Umbilical cord (tissue), 2 donors: ENCODE results near the gene KTN1. TPM values are rescaled to one million over a fixed set of nuclear protein-coding genes. Genes with fewer than 3 reads are reported as not detected.

Experiments used
- DNase-seq: peaks from one replicate; pipeline ENCODE4 v3.0.0-alpha.2; 2015; ENCODE audit warnings: low spot score
- total RNA-seq: library from RNA; depleted of rRNA; stranded (reverse); fragments of >200 nt; gene quantifications from one replicate; pipeline ENCODE4 v1.2.3, GENCODE V29; 2014; ENCODE audit warnings: low replicate concordance; ENCODE audit not compliant: insufficient read depth

The KTN1 gene
- total RNA-seq, 1 donor from 2014 or later: 103 TPM

DNA sequence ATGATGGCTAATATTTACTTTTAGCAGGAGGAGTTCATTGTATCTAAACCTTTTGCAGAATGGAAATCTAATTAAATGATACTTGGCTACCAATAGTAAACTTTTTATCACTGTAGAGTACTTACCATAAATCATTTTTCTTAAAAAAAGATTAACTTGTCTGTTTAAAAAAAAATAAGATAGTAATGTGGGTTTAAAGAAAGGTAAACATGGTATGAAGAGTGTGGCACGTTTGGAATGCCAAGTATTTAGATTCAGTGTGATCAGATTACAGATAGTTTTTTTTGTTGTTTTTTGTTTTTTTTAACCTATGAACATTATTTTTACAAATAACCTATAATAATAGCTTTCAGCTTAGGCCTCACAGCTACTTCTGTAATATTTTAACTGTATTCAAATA lies 25.8 kb downstream of the KTN1 start:
- no peak for DNase-seq

DNA sequence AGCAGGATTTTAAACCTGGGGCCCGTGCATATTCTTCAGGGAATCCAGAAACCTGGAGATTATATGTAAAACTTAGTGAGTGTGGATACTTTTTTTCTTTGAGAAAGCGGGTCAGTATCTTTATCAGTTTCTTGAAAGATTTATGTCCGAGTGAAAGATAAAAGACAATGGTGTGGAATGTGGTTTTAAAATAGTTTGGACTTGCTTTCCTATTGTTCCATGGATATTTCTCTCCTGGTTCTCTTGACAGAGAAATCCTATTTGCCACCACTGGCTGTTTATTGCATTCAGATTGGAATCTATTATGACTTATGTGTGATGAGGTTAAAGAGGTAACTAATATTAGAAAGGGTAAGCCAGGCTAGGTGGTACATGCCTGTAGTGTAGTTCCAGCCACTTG lies 27.4 kb downstream of the KTN1 start:
- DNase-seq: no peak

- DNase-seq: no peak
These were observed 29.7 kb downstream of the KTN1 start for GRCh38 chr14:55609681-55610080.

DNA sequence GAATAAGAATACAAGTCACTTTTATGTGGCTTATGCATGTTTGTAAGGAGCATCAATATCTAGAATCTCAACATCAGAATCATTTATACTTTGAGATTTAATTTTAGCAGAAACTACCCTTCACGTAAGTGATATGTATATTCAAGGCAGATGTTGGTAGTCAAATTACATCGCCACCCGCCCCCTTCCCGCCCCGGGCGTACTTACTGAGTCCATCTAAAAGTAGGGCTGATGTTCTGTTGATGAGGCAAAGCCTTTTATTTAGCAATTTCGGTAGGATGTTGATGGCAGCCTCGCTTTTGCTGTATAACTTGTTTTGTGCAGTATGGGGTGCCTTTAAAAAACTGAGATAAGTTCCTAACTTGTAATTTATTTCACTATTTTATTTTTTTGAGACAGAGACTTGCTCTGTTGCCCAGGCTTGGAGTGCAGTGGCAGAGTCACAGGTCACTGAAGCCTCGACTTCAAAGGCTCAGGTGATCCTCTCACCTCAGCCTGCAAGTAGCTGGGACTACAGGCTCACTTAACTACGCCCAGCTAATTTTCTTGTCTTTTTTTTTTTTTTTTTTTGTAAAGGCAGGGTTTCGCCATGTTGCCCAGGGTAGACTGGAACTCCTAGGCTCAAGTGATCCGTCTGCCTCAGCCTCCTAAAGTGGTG lies 30.8 kb downstream of the KTN1 start:
- DNase-seq: no peak

- DNase-seq: no peak
These were observed 31.9 kb downstream of the KTN1 start for GRCh38 chr14:55611859-55612258.

DNA sequence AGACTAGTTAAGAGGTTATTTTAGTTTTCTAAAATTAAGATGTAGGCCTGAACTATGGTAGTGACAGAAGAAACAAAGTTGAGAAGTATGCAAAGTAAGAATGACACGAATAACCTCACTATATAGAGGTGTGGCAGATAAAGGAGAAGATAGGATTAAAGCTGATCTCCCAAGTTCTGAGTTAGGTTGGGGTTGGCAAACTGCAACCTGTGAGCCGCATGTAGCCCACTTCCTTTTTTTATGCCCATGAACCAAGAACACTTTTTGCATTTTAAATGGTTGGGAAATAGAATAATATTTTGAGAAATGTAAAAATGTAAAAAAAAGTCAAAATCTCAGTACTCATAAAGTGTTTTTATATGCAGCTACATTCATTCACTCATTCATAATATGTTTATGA lies 34.3 kb downstream of the KTN1 start:
- no peak for DNase-seq

DNA sequence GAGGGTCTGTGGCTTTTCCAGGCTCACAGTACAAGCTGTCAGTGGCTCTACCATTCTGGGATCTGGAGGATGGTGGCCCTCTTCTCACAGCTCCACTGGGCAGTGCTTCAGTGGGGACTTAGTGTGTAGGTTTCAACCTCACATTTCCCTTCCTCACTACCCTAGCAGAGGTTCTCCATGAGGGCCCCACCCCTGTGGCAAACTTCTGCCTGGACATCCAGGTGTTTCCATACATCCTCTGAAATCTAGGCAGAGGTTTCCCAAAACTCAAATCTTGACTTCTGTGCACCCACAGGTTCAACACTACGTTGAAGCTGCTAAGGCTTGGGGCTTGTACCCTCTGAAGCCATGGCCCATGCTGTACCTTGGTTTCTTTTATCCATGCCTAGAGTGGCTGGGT lies 40.3 kb downstream of the KTN1 start:
- no peak for DNase-seq

DNA sequence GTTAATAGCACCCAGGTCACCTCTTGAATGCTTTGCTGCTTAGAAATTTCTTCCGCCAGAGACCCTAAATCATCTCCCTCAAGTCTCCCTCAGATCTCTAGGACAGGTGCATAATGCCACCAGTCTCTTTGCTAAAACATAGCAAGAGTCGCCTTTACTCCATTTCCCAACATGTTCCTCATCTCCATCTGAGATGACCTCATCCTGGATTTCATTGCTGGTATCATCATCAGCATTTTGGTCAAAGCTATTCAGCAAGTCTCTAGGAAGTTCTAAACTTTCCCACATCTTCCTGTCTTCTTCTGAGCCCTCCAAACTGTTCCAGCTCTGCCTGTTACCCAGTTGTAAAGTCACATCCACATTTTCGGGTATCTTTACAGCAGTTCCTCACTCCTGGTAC lies 41.0 kb downstream of the KTN1 start:
- DNase-seq: no peak

DNA sequence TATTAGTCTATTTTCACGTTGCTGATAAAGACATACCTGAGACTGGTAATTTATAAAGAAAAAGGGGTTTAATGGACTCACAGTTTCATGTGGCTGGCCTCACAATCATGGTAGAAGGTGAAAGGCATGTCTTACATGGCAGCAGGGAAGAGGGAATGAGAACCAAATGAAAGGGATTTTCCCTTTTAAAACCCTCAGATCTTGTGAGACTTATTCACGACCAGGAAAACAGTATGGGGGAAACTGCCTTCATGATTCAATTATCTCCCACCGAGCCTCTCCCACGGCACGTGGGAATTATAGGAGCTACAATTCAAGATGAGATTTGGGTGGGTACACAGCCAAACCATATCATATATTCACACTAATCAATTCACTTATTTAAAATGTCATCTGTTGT lies 41.4 kb downstream of the KTN1 start:
- no peak for DNase-seq

- no peak for DNase-seq
These were observed 44.9 kb downstream of the KTN1 start for GRCh38 chr14:55624913-55625312.

DNA sequence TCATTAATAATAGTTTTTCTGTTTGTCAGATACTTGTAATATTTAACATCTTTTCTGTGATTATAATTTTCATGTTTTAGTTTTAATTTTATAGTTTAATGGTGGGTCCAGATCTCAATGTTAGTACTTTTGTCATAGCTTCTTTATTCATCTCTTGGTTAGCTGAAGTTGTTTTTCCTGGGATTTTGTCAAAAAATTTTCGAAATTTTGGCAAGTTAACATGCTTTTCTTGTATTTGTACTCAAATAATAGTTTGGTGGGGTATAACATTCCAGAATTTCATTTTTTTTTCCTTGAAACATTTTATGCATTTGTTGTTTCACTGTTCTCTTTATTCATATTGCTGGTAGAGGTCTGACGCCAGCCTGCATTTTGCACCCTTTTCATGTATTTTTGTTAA lies 45.5 kb downstream of the KTN1 start:
- no peak for DNase-seq

DNA sequence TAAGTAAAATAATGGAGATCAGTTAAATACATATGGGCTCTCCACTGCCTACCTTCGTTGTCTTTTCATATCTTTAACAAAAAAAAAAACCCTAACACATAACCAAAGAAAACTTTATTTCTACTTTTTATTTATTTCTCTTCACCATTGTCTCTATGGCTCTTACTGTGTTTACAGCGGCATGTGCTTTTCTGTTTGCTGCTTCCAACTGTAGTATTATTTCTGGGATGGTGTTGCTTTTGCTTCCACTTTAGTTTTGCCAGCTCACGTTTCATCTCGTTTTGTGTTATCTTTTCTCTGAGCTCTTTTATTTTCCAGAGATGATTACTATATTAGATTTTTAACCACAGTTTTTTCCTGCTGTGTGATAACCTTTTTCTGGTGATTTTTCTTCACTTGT lies 46.1 kb downstream of the KTN1 start:
- DNase-seq: no peak

GRCh38 chr14:55628426-55628825 lies 48.4 kb downstream of the KTN1 start:
- no peak for DNase-seq

DNA sequence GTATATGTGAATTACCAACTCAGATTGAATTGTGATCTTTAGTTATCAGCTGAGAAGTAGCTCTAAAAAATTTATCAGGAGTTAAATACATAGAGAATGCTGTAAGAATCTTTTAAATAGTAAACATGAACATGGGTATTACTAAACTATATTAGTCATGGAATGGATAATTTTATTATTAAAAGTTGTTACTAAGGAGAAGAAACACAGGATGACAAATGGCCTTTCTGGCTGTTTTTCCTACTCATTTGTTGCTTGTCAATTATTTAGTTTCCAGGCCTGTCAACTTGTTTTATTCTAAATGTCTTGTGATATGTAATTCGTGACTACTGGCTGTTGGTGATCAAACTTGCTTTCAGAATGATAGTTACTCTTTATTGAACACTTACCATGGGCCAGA lies 58.7 kb downstream of the KTN1 start:
- no peak for DNase-seq

DNA sequence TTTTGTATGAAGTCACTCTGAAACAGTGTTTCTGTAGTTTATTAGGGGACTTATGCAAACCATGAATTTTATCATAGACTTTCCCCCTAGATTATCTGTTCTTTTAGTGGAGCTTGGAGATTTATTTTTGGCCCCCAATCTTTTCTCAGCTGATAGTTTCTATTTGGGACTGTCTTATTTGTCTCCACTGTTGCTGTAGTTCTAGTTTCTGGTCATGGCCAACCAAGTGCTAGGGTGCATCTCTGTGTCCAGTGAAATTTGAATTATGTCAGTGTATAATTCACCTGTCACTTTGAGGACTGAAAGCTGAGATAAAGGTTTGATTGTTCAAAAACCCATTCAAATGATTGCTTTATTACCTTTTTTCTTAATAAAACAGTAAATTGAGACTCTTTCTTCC lies 61.3 kb downstream of the KTN1 start:
- DNase-seq: peak; percentile 55

DNA sequence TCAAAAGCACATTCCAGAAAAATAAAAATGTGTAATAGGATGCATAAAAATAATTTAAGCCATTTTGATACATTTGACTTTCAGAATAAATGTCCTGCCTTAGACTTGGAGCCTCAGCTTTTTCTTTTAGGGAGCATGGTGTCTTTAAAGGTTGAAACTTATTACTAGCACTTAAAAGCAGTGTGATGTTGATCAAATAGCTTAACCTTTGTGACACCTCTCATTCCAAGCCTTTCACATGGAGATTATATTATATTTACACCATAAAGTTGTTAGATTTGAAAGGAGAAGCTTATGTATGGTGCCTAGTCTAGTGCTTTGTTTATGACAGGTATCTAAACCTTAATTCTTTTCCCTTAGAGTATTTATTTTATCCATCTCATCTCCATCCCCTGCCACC lies 61.9 kb downstream of the KTN1 start:
- DNase-seq: no peak

- no peak for DNase-seq
These were observed 65.1 kb downstream of the KTN1 start for GRCh38 chr14:55645145-55645544.

- peak; percentile 3 for DNase-seq
These were observed 66.1 kb downstream of the KTN1 start for GRCh38 chr14:55645845-55646832.

DNA sequence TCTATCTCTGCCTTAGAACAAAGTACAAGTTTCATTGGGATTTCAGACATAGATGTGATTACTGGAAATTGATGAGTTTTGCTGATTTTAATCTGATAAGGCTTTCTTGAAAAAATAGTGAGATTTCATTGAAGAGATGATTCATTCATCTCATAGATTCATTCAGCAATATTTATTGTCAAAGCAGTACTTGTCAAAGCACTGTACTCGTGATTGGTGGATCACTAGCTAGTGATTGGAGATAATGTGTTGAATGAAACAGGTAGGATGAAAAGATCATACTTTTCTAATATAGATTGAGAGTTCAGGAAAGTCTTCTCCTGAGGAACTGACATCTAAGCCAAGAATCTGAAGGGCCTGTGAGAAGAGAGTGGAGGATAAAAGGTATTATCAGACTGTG lies 71.0 kb downstream of the KTN1 start:
- DNase-seq: no peak

DNA sequence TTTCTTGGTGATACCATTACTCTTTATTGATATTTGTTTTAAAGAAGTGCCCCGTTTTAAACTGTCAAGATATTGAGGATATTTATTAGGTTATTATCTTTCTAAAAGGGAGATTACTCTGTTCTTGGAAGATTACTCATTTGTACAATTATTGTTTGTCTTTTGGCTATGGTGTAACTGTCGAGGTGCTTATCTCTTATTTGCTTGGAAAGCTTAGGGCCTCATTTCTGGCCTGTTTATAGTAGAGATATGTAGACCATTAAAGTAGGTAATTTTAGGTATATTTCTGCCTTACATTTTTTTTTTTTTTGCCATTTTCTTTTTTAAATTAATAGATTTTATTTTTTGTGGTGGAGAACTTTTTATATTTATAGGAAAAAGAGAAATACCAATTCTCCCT lies 74.2 kb downstream of the KTN1 start:
- DNase-seq: no peak

DNA sequence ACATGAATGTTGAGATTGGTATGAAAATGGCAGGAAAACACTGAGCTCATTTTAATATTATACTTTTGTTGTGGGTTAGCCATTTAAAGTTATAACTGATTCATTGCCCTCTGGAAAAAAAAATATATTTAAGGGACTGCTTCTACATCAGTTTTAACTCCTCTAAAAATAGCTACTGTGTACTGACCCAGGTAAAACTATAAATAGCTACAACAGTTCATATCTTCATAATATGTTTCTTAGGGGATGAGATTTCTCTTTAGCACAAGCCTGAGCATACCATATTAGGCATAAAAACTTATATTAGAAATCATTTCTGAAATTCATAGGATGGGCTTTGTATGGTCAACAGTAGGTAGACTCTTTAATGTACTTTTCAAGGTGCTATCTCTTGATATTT lies 81.0 kb downstream of the KTN1 start:
- no peak for DNase-seq

DNA sequence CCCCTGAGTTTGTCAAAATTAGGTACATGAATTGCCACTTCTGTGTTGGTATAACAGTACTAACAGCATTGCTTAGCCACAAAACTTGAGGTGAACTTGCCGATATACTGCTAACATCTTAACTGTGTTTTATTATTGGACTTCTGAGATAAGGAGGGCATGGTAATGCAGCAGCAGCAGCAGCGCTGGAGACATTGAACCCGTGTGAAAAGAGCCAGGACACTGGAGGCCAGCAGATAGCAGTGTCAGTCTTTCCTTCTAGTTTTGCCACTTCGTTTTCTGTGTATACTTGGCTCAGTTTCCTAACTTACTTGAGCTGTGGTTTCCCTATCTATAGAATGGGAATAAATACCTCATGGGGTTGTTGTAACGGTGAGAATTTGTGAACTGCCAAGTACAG lies 82.7 kb downstream of the KTN1 start:
- no peak for DNase-seq

GRCh38 chr14:55665067-55665675 lies 85.2 kb downstream of the KTN1 start:
- DNase-seq: no peak
